Trophoblast cell (in vitro differentiated cells and primary cell): ENCODE results near the gene TEX26.

Experiments used
- DNase-seq, 2 donors: peaks; one replicate each; pipeline ENCODE4 v3.0.0-alpha.2; 2016
- H2AFZ ChIP-seq: 2 replicates; pipeline ENCODE4 v1.6.1; 2013; ENCODE audit warnings: low read length, moderate library complexity, mild to moderate bottlenecking; ENCODE audit not compliant: insufficient read depth, poor library complexity
- H2AK5ac ChIP-seq: 2 replicates; pipeline ENCODE4 v1.6.1; 2013; ENCODE audit warnings: mild to moderate bottlenecking, low read length
- H2BK120ac ChIP-seq: 2 replicates; pipeline ENCODE4 v1.6.1; 2013; ENCODE audit warnings: low read length, mild to moderate bottlenecking, moderate library complexity; ENCODE audit not compliant: insufficient read depth, poor library complexity
- H2BK12ac ChIP-seq: 2 replicates; pipeline ENCODE4 v1.6.1; 2013; ENCODE audit warnings: mild to moderate bottlenecking, low read length, moderate library complexity
- H2BK5ac ChIP-seq: 2 replicates; pipeline ENCODE4 v1.6.1; 2013; ENCODE audit warnings: low read length, low read depth, moderate library complexity, mild to moderate bottlenecking; ENCODE audit not compliant: poor library complexity
- H3K14ac ChIP-seq: 2 replicates; pipeline ENCODE4 v1.6.1; 2013; ENCODE audit warnings: mild to moderate bottlenecking, low read length
- H3K18ac ChIP-seq: 2 replicates; pipeline ENCODE4 v1.6.1; 2013; ENCODE audit warnings: mild to moderate bottlenecking, low read length
- H3K23ac ChIP-seq: 2 replicates; pipeline ENCODE4 v1.6.1; 2013; ENCODE audit warnings: low read length
- H3K27ac ChIP-seq: 2 replicates; pipeline ENCODE4 v1.5.1; 2013; ENCODE audit warnings: low read depth, mild to moderate bottlenecking, inconsistent platforms, low read length, moderate library complexity
- H3K27me3 ChIP-seq: 2 replicates; pipeline ENCODE4 v1.6.1; 2013; ENCODE audit warnings: inconsistent platforms, mild to moderate bottlenecking, low read length, moderate library complexity; ENCODE audit not compliant: insufficient read depth
- H3K36me3 ChIP-seq, 2 experiments: 1 replicate in 1 of 2; 2 replicates in 1 of 2; pipeline ENCODE4 v1.6.1; 2013; ENCODE audit warnings: low read length in 2 of 2, mild to moderate bottlenecking in 2 of 2, moderate library complexity in 1 of 2; ENCODE audit not compliant: insufficient read depth in 2 of 2, control insufficient read depth in 1 of 2
- H3K4ac ChIP-seq: 2 replicates; pipeline ENCODE4 v1.6.1; 2013; ENCODE audit warnings: low read depth, mild to moderate bottlenecking, low read length, moderate library complexity
- H3K4me1 ChIP-seq, 2 experiments: 1 replicate in 1 of 2; 2 replicates in 1 of 2; pipeline ENCODE4 v1.6.1; 2013; ENCODE audit warnings: low read length in 2 of 2, mild to moderate bottlenecking in 2 of 2, moderate library complexity in 1 of 2; ENCODE audit not compliant: insufficient read depth in 2 of 2, control insufficient read depth in 1 of 2
- H3K4me2 ChIP-seq: 2 replicates; pipeline ENCODE4 v1.6.1; 2013; ENCODE audit warnings: inconsistent platforms, mild to moderate bottlenecking, low read length, moderate library complexity
- H3K4me3 ChIP-seq: 2 replicates; pipeline ENCODE4 v1.5.1; 2013; ENCODE audit warnings: mild to moderate bottlenecking, low read depth, low read length, inconsistent platforms
- H3K79me1 ChIP-seq: one replicate; pipeline ENCODE4 v1.6.1; 2013; ENCODE audit warnings: low read length
- H3K79me2 ChIP-seq: 2 replicates; pipeline ENCODE4 v1.6.1; 2013; ENCODE audit warnings: low read length, mild to moderate bottlenecking; ENCODE audit not compliant: control insufficient read depth, insufficient read depth, poor library complexity
- H3K9ac ChIP-seq: 2 replicates; pipeline ENCODE4 v1.6.1; 2013; ENCODE audit warnings: mild to moderate bottlenecking, low read length
- H3K9me3 ChIP-seq: 2 replicates; pipeline ENCODE4 v1.6.1; 2013; ENCODE audit warnings: low read depth, mild to moderate bottlenecking, control low read depth, inconsistent platforms, low read length; ENCODE audit not compliant: insufficient read depth
- H4K12ac ChIP-seq: 2 replicates; pipeline ENCODE4 v1.6.1; 2013; ENCODE audit warnings: low read depth, mild to moderate bottlenecking, low read length, moderate library complexity
- H4K8ac ChIP-seq: 2 replicates; pipeline ENCODE4 v1.6.1; 2013; ENCODE audit warnings: low read depth, mild to moderate bottlenecking, low read length, moderate library complexity
- H4K91ac ChIP-seq: one replicate; pipeline ENCODE4 v1.6.1; 2013; ENCODE audit warnings: low read depth, mild to moderate bottlenecking, low read length, moderate library complexity
- WGBS: extraction: QIAGEN DNeasy Blood & Tissue Kit; methylation state at CpG from one replicate; pipeline ENCODE4 v1.1.7; 2013; ENCODE audit warnings: missing lambda C conversion rate; ENCODE audit not compliant: insufficient read length, insufficient coverage; ENCODE audit errors: extremely low coverage; 5-methylcytosine and 5-hydroxymethylcytosine counted together

Gene TEX26

DNA sequence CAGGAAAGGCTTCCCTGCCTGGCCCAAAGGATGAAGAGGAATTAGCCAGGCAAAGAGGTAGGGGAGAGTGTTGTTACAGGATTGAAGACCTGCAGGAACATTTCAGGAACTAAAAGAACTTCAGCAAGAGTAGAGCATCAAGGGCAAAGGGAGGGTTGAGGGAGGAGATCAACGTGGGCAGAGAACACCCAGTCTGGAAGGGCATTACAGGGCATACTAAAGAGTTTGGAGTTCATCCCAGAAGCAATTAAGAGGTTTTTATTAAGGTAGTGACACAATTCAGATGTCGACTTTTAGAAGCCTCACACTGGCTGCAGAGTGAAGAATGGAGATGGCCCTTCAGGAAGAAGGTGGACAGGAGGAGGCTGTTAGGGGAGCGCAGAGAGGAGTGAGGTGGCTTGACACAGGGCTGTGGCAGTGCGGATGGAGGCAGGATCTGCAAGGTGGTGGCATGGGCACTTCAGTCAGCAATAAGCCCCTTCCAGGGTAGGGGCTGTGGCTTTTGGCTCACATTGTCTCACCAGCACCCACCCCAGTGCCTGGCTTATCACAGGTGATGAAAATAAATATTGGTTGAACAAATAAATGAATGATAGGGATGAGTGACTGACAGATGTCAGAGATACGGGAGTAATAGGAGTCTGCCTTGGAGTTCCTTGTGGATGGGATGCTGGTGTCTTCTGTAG lies 24.9 kb downstream of the TEX26 start:
- Histone ChIP-seq H4K91ac (no peak overlapping the region), H2BK5ac (no peak overlapping the region), H3K9ac (no peak overlapping the region), H3K27ac (no peak overlapping the region), H3K23ac (no peak overlapping the region), H3K36me3 (no peaks in the 10 kb centered on the region), H3K79me2 (no peaks in the 10 kb centered on the region), H4K12ac (no peak overlapping the region), H3K4me3 (no peak overlapping the region), H2BK12ac (no peak overlapping the region), H3K4me1 (no peaks in the 10 kb centered on the region), H3K4ac (no peak overlapping the region), H4K8ac (no peak overlapping the region), H3K9me3 (peaks cover 2% of the 10 kb centered on the region), H2AFZ (no peak overlapping the region), H3K18ac (no peak overlapping the region), H3K79me1 (peaks cover 1% of the 10 kb centered on the region), H3K27me3 (no peaks in the 10 kb centered on the region), H3K14ac (no peak overlapping the region), H2AK5ac (no peak overlapping the region), H2BK120ac (no peak overlapping the region), H3K4me2 (no peak overlapping the region)
- WGBS: no CpG with 5 or more reads among the region's 5 CpGs
- DNase-seq: no peak

GRCh38 chr13:30959678-30960077 lies 27.2 kb downstream of the TEX26 start:
- DNase-seq: no peak
- Histone ChIP-seq H3K4me3 (no peak overlapping the region), H4K91ac (no peak overlapping the region), H4K8ac (no peak overlapping the region), H2BK12ac (no peak overlapping the region), H3K4ac (no peak overlapping the region), H3K9ac (no peak overlapping the region), H4K12ac (no peak overlapping the region), H3K4me2 (no peak overlapping the region), H2BK120ac (no peak overlapping the region), H3K36me3 (no peaks in the 10 kb centered on the region), H3K27ac (no peak overlapping the region), H2AFZ (no peak overlapping the region), H3K4me1 (peaks cover 4% of the 10 kb centered on the region in 2 experiments), H3K79me2 (no peaks in the 10 kb centered on the region), H3K18ac (no peak overlapping the region), H3K27me3 (no peaks in the 10 kb centered on the region), H3K23ac (no peak overlapping the region), H3K79me1 (peaks cover 4% of the 10 kb centered on the region), H3K9me3 (peaks cover 2% of the 10 kb centered on the region), H2BK5ac (no peak overlapping the region), H2AK5ac (no peak overlapping the region), H3K14ac (no peak overlapping the region)
- no CpG with 5 or more reads among the region's 1 CpG for WGBS

DNA sequence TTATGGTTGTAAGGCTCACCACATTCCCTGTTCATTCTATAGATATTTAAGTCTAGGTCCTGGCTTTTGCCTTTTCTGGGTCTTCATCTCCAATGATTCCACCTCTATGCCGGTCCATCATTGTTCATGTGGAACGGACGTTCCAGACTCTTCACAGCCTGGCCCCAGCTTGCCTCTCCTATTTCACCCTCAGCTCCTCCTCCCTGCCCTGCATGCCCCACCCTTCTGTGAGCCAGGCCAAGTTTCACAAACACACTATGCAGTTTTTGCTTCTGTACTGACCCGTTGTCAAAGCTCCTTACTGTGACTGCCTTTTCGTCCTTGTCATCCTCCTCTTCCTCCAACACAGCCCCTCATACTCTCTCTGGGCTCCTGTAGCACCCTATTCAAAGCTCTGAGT lies 31.3 kb downstream of the TEX26 start:
- peak overlapping the region; percentile 12 for H2BK5ac ChIP-seq
- H3K4ac ChIP-seq: no peak overlapping the region
- no peak overlapping the region for H4K12ac ChIP-seq
- H3K27ac ChIP-seq: peak overlapping the region; percentile 16
- peaks cover 4 to 8% of the 10 kb centered on the region in 2 experiments for H3K4me1 ChIP-seq
- H4K8ac ChIP-seq: peak overlapping the region; percentile 71
- H2BK12ac ChIP-seq: peak overlapping the region; percentile 57
- no CpG with 5 or more reads among the region's 5 CpGs for WGBS
- H2AK5ac ChIP-seq: no peak overlapping the region
- no peak overlapping the region for H3K18ac ChIP-seq
- H3K4me3 ChIP-seq: no peak overlapping the region
- no peak overlapping the region for H3K23ac ChIP-seq
- no peaks in the 10 kb centered on the region for H3K79me2 ChIP-seq
- no peak for DNase-seq
- no peak overlapping the region for H3K4me2 ChIP-seq
- H2BK120ac ChIP-seq: peak overlapping the region; percentile 7
- H2AFZ ChIP-seq: peak overlapping the region; percentile 45
- H3K36me3 ChIP-seq: no peaks in the 10 kb centered on the region
- no peaks in the 10 kb centered on the region for H3K27me3 ChIP-seq
- no peak overlapping the region for H3K9ac ChIP-seq
- H4K91ac ChIP-seq: no peak overlapping the region
- H3K79me1 ChIP-seq: peaks cover 4% of the 10 kb centered on the region
- peaks cover 5% of the 10 kb centered on the region for H3K9me3 ChIP-seq
- H3K14ac ChIP-seq: no peak overlapping the region

DNA sequence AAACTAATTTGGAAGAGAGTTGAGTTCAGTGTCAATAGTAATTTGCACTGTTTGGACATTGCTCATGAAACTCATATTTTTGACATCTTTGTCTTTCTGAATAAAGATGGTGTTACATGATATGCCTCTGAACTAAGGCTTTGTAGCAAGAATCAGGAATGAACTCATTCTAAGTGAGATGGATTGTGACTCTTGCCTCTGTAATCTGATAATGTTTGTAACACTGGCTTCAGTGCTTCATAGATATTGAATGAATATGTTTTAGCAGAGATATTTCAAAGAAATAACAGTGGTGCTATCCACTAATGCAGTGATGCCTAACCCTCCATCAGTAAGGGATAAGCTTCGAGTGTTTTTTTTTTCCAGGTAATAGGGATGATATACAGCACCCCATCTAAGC lies 32.9 kb downstream of the TEX26 start:
- H4K12ac ChIP-seq: no peak overlapping the region
- H3K4me1 ChIP-seq: peaks cover 4 to 8% of the 10 kb centered on the region in 2 experiments
- no peaks in the 10 kb centered on the region for H3K36me3 ChIP-seq
- H3K18ac ChIP-seq: no peak overlapping the region
- H2BK12ac ChIP-seq: no peak overlapping the region
- no peak overlapping the region for H3K23ac ChIP-seq
- H3K14ac ChIP-seq: no peak overlapping the region
- H4K8ac ChIP-seq: no peak overlapping the region
- H3K79me1 ChIP-seq: peaks cover 4% of the 10 kb centered on the region
- H2BK120ac ChIP-seq: no peak overlapping the region
- H3K27ac ChIP-seq: no peak overlapping the region
- no peak overlapping the region for H4K91ac ChIP-seq
- no peak overlapping the region for H3K4me3 ChIP-seq
- H2AK5ac ChIP-seq: no peak overlapping the region
- DNase-seq: peak in 1 of 2 donors; percentile 3
- H3K9ac ChIP-seq: no peak overlapping the region
- H3K27me3 ChIP-seq: no peaks in the 10 kb centered on the region
- no peak overlapping the region for H3K4ac ChIP-seq
- H2BK5ac ChIP-seq: no peak overlapping the region
- no peaks in the 10 kb centered on the region for H3K79me2 ChIP-seq
- no peak overlapping the region for H2AFZ ChIP-seq
- H3K4me2 ChIP-seq: no peak overlapping the region
- H3K9me3 ChIP-seq: peaks cover 5% of the 10 kb centered on the region
- no CpG with 5 or more reads among the region's 1 CpG for WGBS
